Fibroblast of lung (primary cell): ENCODE measurements around the gene TENM3.

ENCODE experiments used
- CTCF ChIP-seq, 2 donors: IDR thresholded peaks in 1 of 2; conservative IDR thresholded peaks in 1 of 2; 1 replicate in 1 of 2; 2 replicates in 1 of 2; pipeline ENCODE4 v1.5.1; 2011 to 2012; ENCODE audit warnings: low read length in 2 of 2, control low read depth in 1 of 2, inconsistent platforms in 1 of 2, low read depth in 1 of 2, mild to moderate bottlenecking in 1 of 2
- EZH2 ChIP-seq: IDR thresholded peaks from 2 replicates; pipeline ENCODE4 v1.5.1; 2012; ENCODE audit warnings: low read length, control low read depth, mild to moderate bottlenecking; ENCODE audit errors: missing control alignments

GRCh38 chr4:182807346-182807745, 564.1 kb downstream of the TENM3 start:
- no peak for TF ChIP-seq CTCF (conservative IDR thresholded peaks at IDR 0.05 in 1 of 2, IDR thresholded peaks at IDR 0.05 in 1 of 2; ENCODE audit: low read depth in 1 of 2, low read length in 2 of 2)
- no peak for TF ChIP-seq EZH2
